DMS 273 treated with DMSO at 0.1 percent for 48 hours (cell line): Measurements from ENCODE around the gene RANBP10.
A peak's percentile ranks its signal among the peaks of the same experiment; 100 is the strongest.
"Not testable (repeated sequence)": the region's sequence is repeated elsewhere in the genome, so short reads cannot be mapped to it uniquely, and the experiment has no call there.

Experiments
- DNase-seq: peaks from one replicate; lab custom pipeline; 2025; lab: John Stamatoyannopoulos, UW

RANBP10 gene

GRCh38 chr16:67806428-67807147 is at the start of gene RANBP10, which contains the start of gene TSNAXIP1:
Gene RANBP10 (minus strand): TSS chr16:67806560. CDS start chr16:67806536, 24 bp downstream.
Gene TSNAXIP1 (plus strand): TSS chr16:67806889. CDS start chr16:67807150, 261 bp downstream.
- peak; percentile 99 for DNase-seq

- no peak for DNase-seq
Observed at GRCh38 chr16:67855789-67856188, 49.4 kb upstream of the RANBP10 start.

- DNase-seq = no peak
Observed at GRCh38 chr16:67853670-67854069, 47.3 kb upstream of the RANBP10 start.

DNA sequence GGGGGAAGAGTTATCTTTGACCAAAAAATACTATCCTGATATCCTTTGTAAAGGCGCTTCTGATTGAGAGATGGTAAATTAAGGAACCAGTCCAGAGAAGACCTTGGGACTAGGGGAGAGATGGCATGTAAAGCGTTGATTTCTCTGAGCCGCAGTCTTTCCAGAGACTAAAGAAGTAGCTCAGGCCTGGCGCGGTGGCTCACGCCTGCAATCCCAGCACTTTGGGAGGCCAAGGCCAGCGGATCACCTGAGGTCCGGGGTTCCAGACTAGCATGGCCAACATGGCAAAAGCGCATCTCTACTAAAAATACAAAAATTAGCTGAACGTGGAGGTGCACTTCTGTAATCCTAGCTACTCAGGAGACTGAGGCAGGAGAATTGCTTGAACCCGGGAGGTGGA is 41.8 kb upstream of the RANBP10 start:
- no peak for DNase-seq

GRCh38 chr16:67847064-67847861 is 40.9 kb upstream of the RANBP10 start, which contains the start of gene CENPT:
Gene CENPT (minus strand): TSS chr16:67847693. CDS start chr16:67833859, 13,834 bp downstream.
- DNase-seq = no peak

- DNase-seq = peak; percentile 92
Observed at GRCh38 chr16:67846320-67847063, 40.1 kb upstream of the RANBP10 start, which contains the start of gene NUTF2. Gene NUTF2 (plus strand): TSS chr16:67846933. CDS start chr16:67865131, 18,198 bp downstream.

DNA sequence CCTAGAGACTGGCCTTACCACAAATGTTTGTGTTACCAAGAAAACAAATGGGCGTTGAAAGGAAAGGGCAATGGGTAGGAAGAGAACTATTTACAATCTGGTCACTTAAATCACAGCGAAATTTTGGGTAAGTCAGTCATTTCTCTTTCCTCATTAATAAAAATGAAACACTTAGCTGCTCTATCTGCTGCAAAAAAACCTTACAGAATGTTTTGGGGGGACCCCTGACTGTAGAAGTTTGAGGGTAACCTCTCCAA is 39.6 kb upstream of the RANBP10 start:
- no peak for DNase-seq

DNA sequence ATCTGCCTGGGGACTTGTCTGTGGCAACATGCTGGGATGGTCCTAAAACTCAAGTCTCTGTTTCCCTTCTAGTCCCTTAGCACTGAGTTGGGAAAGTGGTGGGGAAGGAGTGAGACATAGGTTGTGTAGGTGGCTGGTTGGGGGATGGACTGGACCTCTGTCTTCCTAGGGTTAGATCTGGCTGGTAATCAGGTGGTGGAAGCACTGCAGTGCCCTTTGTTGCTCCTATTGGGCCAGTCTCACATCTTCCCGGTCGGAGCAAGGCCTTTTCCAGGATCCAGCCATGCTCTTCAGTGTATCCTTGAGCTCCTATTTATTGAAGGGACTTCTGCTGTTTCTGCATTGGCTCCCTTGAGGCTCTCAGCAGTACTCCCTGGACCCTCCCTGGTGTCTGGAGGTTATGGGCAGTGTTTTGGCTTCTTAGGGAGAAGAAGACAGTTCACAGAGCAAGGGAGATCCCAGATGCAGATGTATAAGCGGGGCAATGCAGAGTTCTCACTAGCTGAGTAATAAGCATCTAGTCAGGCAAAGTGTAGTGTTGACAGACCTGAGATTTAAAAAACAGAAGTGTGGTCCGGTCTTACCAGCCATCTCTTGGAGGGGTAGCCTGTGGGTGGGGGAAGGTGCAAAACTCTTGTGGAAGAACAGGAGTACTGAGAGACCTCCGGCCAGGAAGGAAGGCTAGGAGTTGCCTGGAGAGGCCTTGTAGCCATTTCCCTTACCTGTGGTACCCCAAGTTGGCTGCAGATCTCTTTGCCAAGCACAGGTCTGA is 39.1 kb upstream of the RANBP10 start:
- no peak for DNase-seq

- no peak for DNase-seq
Observed at GRCh38 chr16:67844497-67844896, 38.1 kb upstream of the RANBP10 start.

- no peak for DNase-seq
Observed at GRCh38 chr16:67843343-67843765, 37.0 kb upstream of the RANBP10 start.

GRCh38 chr16:67842509-67843342 is 36.4 kb upstream of the RANBP10 start:
- no peak for DNase-seq

GRCh38 chr16:67841816-67842508 is 35.6 kb upstream of the RANBP10 start, which contains the start of gene THAP11:
Gene THAP11 (plus strand): TSS chr16:67842320. CDS start chr16:67842555, 235 bp downstream.
- peak; percentile 93 for DNase-seq

GRCh38 chr16:67841198-67841815 is 34.9 kb upstream of the RANBP10 start:
- DNase-seq = no peak

GRCh38 chr16:67837811-67838210 is 31.5 kb upstream of the RANBP10 start:
- DNase-seq = no peak

- not testable (repeated sequence) for DNase-seq
Observed at GRCh38 chr16:67837190-67837589, 30.8 kb upstream of the RANBP10 start.

DNA sequence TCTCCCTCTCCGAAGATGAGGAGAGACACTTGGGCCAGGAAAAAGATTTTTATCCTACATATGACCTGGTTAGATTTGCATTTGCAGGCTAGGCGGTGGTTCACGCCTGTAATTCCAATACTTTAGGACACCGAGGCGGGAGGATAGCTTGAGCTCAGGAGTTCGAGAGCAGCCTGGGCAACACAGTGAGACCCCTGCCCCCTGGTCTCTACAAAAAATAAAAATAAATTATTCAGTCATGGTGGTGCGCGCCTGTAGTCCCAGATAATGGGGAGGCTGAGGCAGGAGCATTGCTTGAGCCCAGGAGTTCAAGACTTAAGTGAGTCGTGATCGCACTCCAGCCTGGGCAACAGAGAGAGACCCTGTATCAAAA is 27.9 kb upstream of the RANBP10 start:
- DNase-seq = no peak

DNA sequence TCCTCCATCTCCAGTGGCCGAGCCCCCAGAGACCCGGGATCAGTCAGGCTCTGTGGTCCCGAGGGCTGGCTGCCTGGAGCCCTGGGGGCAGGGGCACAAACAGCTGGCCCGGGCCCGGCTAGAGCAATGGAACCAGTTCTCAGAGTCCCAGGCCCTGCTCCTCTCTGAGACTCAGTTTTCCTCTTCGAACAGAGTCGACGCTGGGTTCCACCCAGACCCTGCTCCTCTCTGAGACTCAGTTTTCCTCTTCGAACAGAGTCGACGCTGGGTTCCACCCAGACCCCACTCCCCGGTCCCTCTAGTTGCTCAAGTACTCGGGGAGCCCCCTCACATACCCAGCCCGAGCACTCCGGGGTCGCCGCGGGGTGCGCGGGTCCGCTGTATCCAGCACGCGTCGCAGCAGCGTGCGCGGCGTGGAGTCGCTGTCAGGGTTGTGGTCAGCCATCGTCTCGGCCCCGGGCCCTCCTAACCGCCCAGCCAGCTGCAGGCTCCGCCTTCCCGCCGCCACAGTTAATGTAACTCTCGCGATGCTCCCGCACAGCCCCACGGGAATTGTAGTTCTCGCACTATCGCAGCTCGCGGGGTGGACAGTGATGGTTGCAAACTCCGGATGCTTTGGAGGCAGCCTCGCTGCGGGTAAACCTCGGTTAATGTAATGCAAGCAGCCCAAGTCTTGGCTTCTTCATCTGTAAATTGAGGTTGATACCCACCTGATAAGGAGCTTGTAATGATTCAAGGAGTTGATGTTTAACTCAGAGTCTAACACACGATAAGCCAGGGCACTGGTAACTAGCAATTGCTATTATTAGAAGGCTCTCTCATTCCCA is 27.3 kb upstream of the RANBP10 start:
- DNase-seq = peak; percentile 82

- DNase-seq = no peak
Observed at GRCh38 chr16:67833030-67833414, 26.7 kb upstream of the RANBP10 start.

DNA sequence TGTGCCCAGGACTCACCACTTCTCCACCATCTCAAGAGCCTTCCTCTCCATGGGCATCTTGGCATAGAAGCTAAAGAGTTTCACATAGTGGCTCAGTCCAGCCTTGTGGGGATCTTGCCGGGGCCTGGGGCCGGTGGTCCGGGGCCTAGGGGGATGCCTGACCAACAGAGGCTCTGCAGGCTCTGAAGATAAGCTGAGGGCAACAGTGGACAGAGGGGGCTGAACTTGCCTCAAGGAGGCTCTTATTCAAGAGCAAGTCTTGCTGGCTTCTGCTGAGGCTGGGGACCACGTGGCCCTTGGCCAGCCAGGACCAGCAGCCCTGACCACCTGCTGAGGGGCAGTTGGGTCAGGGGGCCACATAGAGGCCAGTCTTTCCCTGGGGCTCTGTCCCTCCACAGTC is 22.3 kb upstream of the RANBP10 start:
- DNase-seq = no peak
